ENCODE data around the gene LAMTOR1. TPM values are rescaled to one million over a fixed set of nuclear protein-coding genes. Genes with fewer than 3 reads are reported as not detected.

Gene LAMTOR1
- total RNA-seq, 1 donor from 2014 or later = 100 TPM

DNA sequence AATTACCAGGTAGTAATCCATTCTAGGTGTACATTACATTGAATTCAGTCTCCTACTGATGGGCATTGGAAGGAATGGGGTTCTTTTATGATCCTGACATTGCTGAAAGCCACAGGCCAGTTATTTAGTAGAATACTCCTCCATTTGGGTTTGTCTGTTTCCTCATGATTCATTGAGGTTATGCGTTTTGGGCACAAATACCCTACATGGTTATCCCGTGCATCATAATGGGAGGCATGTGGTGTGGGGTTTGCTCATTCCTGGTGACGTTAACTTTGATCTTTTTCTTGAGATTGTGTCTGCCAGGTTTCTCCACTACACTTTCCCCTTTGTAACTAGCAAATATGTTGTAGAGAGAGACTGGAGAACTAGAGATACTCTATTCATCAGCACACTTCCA is 38.0 kb upstream of the LAMTOR1 start:
- ATAC-seq (no peak), DNase-seq (no peak)
- Histone ChIP-seq H3K9me3 (no peaks in the 10 kb centered on the region), H3K36me3 (no peaks in the 10 kb centered on the region), H3K27me3 (no peaks in the 10 kb centered on the region), H3K4me1 (no peaks in the 10 kb centered on the region), H3K27ac (no peak overlapping the region), H3K4me3 (no peak overlapping the region)
- TF ChIP-seq, protein P1, sequence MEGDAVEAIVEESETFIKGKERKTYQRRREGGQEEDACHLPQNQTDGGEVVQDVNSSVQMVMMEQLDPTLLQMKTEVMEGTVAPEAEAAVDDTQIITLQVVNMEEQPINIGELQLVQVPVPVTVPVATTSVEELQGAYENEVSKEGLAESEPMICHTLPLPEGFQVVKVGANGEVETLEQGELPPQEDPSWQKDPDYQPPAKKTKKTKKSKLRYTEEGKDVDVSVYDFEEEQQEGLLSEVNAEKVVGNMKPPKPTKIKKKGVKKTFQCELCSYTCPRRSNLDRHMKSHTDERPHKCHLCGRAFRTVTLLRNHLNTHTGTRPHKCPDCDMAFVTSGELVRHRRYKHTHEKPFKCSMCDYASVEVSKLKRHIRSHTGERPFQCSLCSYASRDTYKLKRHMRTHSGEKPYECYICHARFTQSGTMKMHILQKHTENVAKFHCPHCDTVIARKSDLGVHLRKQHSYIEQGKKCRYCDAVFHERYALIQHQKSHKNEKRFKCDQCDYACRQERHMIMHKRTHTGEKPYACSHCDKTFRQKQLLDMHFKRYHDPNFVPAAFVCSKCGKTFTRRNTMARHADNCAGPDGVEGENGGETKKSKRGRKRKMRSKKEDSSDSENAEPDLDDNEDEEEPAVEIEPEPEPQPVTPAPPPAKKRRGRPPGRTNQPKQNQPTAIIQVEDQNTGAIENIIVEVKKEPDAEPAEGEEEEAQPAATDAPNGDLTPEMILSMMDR (IDR thresholded peaks at IDR 0.05) = no peak
- intact Hi-C loops (cut with DNase I) = no loop called here

DNA sequence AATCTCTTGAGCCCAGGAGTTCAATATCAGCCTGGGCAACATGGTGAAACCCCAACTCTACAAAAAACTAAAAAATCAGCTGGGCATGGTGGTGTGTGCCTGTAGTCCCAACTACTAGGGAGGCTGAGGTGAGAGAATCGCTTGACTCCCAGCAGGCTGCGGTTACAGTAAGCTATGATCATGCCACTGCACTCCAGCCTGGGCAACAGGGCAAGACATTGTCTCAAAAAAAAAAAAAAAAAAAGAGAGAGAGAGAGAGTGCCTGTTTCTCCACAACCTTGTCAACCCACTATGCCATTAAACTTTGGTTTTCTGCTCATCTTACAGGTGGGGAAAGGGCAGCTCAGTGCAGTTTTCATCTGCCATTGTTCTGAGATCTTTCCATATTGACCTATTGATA is 37.6 kb upstream of the LAMTOR1 start:
- Histone ChIP-seq H3K27ac (no peak overlapping the region), H3K4me3 (no peak overlapping the region), H3K9me3 (no peaks in the 10 kb centered on the region), H3K4me1 (no peaks in the 10 kb centered on the region), H3K27me3 (no peaks in the 10 kb centered on the region), H3K36me3 (no peaks in the 10 kb centered on the region)
- DNase-seq = no peak
- TF ChIP-seq, protein P1 (IDR thresholded peaks at IDR 0.05) = no peak
- no peak for ATAC-seq
- intact Hi-C loops (cut with DNase I) = no loop called here

DNA sequence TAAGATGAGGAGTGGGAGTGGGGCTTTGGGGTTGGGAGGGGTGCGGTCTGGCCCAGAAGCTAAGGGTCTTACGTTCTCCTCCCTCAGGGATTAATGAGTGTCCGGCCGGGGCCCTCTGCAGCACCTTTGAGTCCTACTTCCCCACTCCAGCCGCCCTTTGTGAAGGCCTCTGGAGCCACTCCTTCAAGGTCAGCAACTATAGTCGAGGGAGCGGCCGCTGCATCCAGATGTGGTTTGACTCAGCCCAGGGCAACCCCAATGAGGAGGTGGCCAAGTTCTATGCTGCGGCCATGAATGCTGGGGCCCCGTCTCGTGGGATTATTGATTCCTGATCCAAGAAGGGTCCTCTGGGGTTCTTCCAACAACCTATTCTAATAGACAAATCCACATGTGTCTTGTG is 36.4 kb upstream of the LAMTOR1 start:
- DNase-seq (no peak), ATAC-seq (no peak)
- TF ChIP-seq, protein P1 (IDR thresholded peaks at IDR 0.05) = no peak
- H3K27me3 ChIP-seq = no peaks in the 10 kb centered on the region
- H3K36me3 ChIP-seq = no peaks in the 10 kb centered on the region
- no peak overlapping the region for H3K4me3 ChIP-seq
- H3K9me3 ChIP-seq = no peaks in the 10 kb centered on the region
- H3K27ac ChIP-seq = no peak overlapping the region
- intact Hi-C loops (cut with DNase I) = no loop called here
- no peaks in the 10 kb centered on the region for H3K4me1 ChIP-seq

DNA sequence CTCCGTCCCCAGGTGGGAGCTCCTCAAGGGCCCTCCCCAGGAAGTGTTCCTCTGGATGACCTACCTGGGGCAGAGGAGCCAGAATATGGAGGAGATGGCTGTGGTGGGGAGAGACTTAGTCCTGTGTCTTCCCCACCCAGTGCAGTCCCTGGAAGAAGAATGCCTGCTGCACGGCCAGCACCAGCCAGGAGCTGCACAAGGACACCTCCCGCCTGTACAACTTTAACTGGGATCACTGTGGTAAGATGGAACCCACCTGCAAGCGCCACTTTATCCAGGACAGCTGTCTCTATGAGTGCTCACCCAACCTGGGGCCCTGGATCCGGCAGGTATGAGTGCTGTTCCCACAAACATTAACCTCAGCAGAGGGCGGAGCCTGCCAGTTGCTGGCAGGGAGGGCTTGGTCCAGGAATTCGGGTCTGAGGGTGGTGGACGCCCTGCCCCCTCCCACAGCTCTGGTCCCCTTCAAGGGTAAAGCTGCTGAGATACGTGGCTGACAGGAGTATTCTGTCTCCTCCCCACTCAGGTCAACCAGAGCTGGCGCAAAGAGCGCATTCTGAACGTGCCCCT is 35.8 kb upstream of the LAMTOR1 start:
- TF ChIP-seq, protein P1 (IDR thresholded peaks at IDR 0.05) = no peak
- Histone ChIP-seq H3K4me3 (no peak overlapping the region), H3K9me3 (no peaks in the 10 kb centered on the region), H3K4me1 (no peaks in the 10 kb centered on the region), H3K27ac (no peak overlapping the region), H3K36me3 (no peaks in the 10 kb centered on the region), H3K27me3 (no peaks in the 10 kb centered on the region)
- ATAC-seq (peak; percentile 4), DNase-seq (no peak)
- intact Hi-C loops (cut with DNase I) = no loop called here

DNA sequence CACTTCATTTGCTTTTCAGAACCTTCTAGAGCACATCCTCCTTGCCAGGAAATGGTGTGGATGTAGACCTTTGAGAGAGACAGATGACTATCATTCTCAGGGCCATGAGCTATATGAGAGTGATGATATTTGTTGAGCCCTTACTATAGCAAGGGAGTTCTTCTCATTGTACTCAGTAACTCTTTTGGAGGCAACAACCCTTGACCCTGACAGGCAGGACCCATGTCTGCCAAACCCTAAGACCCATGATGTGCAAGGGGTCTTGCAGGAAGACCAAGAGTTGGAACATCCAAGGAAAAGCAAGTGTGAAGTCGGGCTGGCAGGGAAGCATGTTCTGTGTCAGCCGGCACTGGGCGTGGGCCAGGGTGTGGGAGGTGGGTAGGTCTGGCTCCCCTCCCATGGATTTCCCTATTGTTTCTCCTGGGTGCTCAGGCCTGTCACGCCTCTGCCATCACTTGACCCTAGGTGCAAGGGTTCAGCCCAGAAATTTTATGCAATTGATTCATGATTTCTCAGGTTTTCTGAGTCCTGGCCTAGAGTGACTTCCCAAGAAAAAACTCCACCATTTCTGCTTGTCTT is 33.7 kb upstream of the LAMTOR1 start:
- DNase-seq (no peak), ATAC-seq (peak; percentile 17)
- H3K4me1 ChIP-seq = no peaks in the 10 kb centered on the region
- TF ChIP-seq, protein P1 (IDR thresholded peaks at IDR 0.05) = no peak
- no peak overlapping the region for H3K4me3 ChIP-seq
- H3K36me3 ChIP-seq = no peaks in the 10 kb centered on the region
- no peak overlapping the region for H3K27ac ChIP-seq
- no peaks in the 10 kb centered on the region for H3K9me3 ChIP-seq
- intact Hi-C loops (cut with DNase I) = no loop called here
- peaks cover 4% of the 10 kb centered on the region for H3K27me3 ChIP-seq
